Measurements from ENCODE around the gene MOXD1. TPM values are rescaled to one million over a fixed set of nuclear protein-coding genes. Genes with fewer than 3 reads are reported as not detected.

The MOXD1 gene
- total RNA-seq = not detected
- polyA plus RNA-seq = 0.25 TPM

DNA sequence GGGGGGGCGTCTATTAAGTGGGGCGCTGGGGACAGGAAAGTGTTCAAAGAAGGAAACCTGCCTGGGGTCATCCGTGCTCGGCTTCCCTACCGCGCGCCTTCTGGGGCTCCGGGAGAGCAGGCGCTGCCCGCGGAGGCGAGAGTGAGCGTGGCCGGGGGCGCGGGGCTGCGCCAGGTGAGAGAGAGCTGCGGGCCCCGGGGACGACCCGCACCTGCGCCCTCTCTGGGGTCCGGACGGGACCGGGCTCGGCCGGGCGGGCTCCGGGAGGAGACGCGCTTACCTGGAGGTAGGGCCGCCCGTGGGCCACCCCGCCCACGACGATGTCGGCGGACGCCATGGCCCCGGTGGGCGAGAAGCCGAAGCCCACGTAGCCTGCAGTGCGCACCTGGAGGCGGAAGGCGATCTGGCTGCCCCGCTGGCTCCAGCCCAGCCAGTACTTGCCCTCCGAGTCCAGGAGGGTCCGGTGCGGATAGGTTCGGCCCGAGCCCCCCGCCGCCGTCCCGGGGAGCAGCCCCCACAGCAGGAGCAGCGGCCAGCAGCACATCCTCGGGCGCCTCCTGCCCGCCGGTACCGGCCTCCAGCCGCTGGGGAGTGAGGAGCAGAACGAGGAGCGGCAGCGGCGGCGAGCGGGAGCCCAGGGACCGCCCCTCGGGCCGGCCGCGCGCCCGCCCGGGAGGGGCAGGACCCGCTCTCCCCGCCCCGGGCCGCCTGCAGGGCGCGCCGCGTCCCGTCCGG, at the start of gene MOXD1:
Gene MOXD1, minus strand, starts transcription at position 593 of the 735 bp plus-strand sequence. Its CDS starts 49 bp downstream, at position 544.
- Histone ChIP-seq H3K36me3 (ENCODE audit: insufficient read depth, low read length) (no peaks in the 10 kb centered on the region), H3K4me1 (ENCODE audit: insufficient read depth, low read length) (no peaks in the 10 kb centered on the region), H3K4me3 (ENCODE audit: low read length) (no peak within 1 kb of the TSS), H3K27me3 (ENCODE audit: insufficient read depth, low read length, poor library complexity, severe bottlenecking) (peaks cover 16% of the 10 kb centered on the region), H3K9me3 (ENCODE audit: low read length) (no peaks in the 10 kb centered on the region), H3K27ac (ENCODE audit: low read depth, low read length) (no peak within 1 kb of the TSS)
- peaks cover 0 to 16% (median 6%) of the 10 kb centered on the region in 3 donors for H3K4me1 Mint-ChIP-seq
- ChIA-PET CTCF (no interaction called here), POLR2A (no interaction called here)
- peaks cover 30 to 66% of the 10 kb centered on the region in 2 donors for H3K27me3 Mint-ChIP-seq
- peak in 2 of 5 donors; percentile 1 to 46 for DNase-seq
- peaks cover 0 to 4% (median 0%) of the 10 kb centered on the region in 5 donors for H3K9me3 Mint-ChIP-seq
- H3K36me3 Mint-ChIP-seq = no peaks in the 10 kb centered on the region
- peak within 1 kb of the TSS in 6 of 7 donors; percentile 26 to 85 (median 55) for H3K4me3 Mint-ChIP-seq
- H3K27ac Mint-ChIP-seq = no peak within 1 kb of the TSS

DNA sequence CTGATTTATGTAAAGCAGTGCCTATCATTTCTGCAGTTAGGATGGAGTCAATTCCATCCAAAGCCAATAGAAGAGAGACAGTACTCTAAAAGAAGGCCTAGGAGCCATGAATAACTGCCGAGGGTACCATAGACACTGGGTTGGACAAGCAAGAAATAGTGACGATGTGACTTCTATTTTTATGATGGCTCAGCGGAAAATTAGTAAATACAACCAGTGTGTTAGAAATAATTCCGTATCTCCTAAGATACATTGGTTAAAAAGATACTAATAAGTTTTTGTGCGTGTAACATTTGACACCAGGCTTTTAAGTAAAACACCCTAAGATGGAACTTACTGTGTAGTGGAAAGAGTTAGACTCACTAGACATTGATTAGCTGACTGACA, 45.6 kb upstream of the MOXD1 start:
- H3K36me3 ChIP-seq (ENCODE audit: insufficient read depth, low read length) = no peaks in the 10 kb centered on the region
- Mint-ChIP-seq H3K4me3 (no peak overlapping the region), H3K4me1 (no peaks in the 10 kb centered on the region), H3K27me3 (no peaks in the 10 kb centered on the region), H3K27ac (no peak overlapping the region), H3K36me3 (peaks cover 7 to 24% (median 16%) of the 10 kb centered on the region in 3 donors), H3K9me3 (peaks cover 3 to 14% (median 11%) of the 10 kb centered on the region in 5 donors)
- H3K27ac ChIP-seq (ENCODE audit: low read depth, low read length) = no peak overlapping the region
- CTCF ChIA-PET = no interaction called here
- no peaks in the 10 kb centered on the region for H3K4me1 ChIP-seq (ENCODE audit: insufficient read depth, low read length)
- no peak for DNase-seq
- no peaks in the 10 kb centered on the region for H3K27me3 ChIP-seq (ENCODE audit: insufficient read depth, low read length, poor library complexity, severe bottlenecking)
- no peak overlapping the region for H3K4me3 ChIP-seq (ENCODE audit: low read length)
- no peaks in the 10 kb centered on the region for H3K9me3 ChIP-seq (ENCODE audit: low read length)
- POLR2A ChIA-PET = no interaction called here

DNA sequence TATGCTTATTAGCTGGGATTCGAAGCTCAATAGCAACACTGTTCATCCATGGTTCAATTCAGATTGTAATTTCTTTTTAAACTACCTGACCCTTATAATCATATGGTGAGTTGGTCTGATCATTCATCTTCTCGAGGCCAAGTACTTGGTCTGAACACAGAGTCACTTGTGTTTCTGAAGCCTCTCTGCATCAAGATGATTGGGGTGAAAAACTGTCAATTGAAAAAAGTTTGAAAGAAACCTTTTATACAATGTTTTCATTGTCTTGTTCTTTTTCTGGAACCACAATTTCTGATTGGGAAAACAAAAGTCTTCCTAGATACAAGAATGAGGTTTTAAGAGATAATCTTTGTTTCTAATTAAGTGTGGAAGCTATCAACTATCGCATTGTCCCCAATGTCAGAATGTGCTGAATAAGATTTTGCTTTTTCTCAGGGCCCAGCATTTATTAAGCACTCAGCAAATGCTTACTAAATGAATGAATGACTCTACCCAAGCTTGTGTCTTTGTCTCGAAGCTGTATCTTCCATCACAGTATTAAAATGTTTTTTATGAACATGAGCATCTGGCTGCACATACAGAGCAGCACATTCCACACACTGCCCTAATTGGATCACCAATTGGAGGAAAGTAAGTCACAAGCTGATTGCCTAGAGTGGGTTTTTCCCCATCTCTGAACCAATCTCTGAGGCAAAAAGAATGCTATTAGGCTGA, 45.0 kb upstream of the MOXD1 start:
- Histone ChIP-seq H3K9me3 (ENCODE audit: low read length) (no peaks in the 10 kb centered on the region), H3K27me3 (ENCODE audit: insufficient read depth, low read length, poor library complexity, severe bottlenecking) (no peaks in the 10 kb centered on the region), H3K4me1 (ENCODE audit: insufficient read depth, low read length) (no peaks in the 10 kb centered on the region), H3K36me3 (ENCODE audit: insufficient read depth, low read length) (no peaks in the 10 kb centered on the region), H3K4me3 (ENCODE audit: low read length) (no peak overlapping the region), H3K27ac (ENCODE audit: low read depth, low read length) (no peak overlapping the region)
- no peaks in the 10 kb centered on the region for H3K27me3 Mint-ChIP-seq
- no peak overlapping the region for H3K27ac Mint-ChIP-seq
- H3K9me3 Mint-ChIP-seq = peaks cover 8 to 19% (median 15%) of the 10 kb centered on the region in 5 donors
- H3K36me3 Mint-ChIP-seq = peaks cover 8 to 21% (median 12%) of the 10 kb centered on the region in 3 donors
- POLR2A ChIA-PET = no interaction called here
- CTCF ChIA-PET = no interaction called here
- no peak for DNase-seq
- no peak overlapping the region for H3K4me3 Mint-ChIP-seq
- no peaks in the 10 kb centered on the region for H3K4me1 Mint-ChIP-seq

DNA sequence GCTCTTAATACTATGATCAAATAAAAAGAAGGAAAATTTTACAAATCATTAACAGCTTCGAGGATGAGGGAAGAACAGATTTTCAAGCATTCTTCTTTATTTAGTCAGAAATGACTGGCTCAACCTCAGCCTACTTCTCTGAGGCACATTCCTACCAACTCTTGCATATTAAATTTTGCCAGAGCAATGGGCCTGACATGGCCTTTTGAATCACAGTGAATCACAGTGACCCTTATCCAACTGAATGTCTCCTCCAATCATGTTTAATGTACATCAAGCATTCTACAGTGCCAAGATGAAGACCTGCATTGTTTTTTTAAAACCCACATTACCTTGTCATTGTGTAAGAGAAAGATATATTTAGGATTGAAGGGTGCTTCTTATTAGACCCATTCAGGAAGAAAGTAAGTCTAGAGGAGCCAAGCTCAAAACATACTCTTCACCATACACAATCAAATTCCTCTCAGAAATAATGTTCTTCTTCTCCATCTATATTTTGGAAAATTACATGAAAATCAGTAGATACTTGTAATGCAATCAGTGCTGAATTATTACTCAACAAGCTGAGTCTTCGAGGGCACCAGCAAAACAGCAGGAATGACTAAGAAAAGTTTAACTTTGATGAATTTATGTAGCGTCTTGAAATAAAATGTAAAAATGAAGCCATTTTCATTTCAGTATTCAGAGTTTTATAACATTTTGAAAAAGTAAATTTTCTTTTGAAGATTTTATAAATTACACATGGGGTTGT, 44.1 kb upstream of the MOXD1 start:
- no peaks in the 10 kb centered on the region for H3K27me3 ChIP-seq (ENCODE audit: insufficient read depth, low read length, poor library complexity, severe bottlenecking)
- H3K9me3 ChIP-seq (ENCODE audit: low read length) = no peaks in the 10 kb centered on the region
- H3K27ac ChIP-seq (ENCODE audit: low read depth, low read length) = no peak overlapping the region
- H3K4me3 ChIP-seq (ENCODE audit: low read length) = no peak overlapping the region
- no peak overlapping the region for H3K4me3 Mint-ChIP-seq
- peaks cover 9 to 24% (median 15%) of the 10 kb centered on the region in 5 donors for H3K9me3 Mint-ChIP-seq
- ChIA-PET POLR2A (interaction anchor here (0.6 kb wide), 1 partner anchor 57 kb away, joined by 3 read pairs; no protein-coding TSS in a partner anchor), CTCF (no interaction called here)
- no peaks in the 10 kb centered on the region for H3K4me1 Mint-ChIP-seq
- H3K27ac Mint-ChIP-seq = no peak overlapping the region
- no peaks in the 10 kb centered on the region for H3K36me3 ChIP-seq (ENCODE audit: insufficient read depth, low read length)
- no peaks in the 10 kb centered on the region for H3K4me1 ChIP-seq (ENCODE audit: insufficient read depth, low read length)
- no peaks in the 10 kb centered on the region for H3K27me3 Mint-ChIP-seq
- DNase-seq = no peak
- H3K36me3 Mint-ChIP-seq = peaks cover 4 to 14% (median 6%) of the 10 kb centered on the region in 3 donors

DNA sequence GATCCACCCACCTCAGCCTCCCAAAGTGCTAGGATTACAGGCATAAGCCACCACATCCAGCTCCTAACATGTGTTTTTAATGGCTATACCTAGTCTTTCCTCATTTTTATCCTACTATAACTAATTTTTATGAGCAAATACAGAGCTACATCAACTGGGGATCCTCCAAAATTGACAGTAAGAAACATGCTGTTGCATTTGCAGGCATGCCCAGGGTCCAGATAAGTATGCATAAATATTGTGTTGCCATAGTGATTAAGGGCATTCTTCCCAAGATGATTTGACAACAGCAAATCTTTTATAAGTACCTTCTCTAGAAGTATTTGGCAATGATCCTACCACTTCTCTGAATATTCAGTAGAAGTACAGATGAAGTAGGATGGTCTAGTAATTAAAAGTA, 41.9 kb upstream of the MOXD1 start:
- no peak for DNase-seq
- Mint-ChIP-seq H3K27ac (peak overlapping the region in 1 of 8 donors; percentile 5), H3K4me3 (no peak overlapping the region), H3K4me1 (no peaks in the 10 kb centered on the region), H3K9me3 (peaks cover 9 to 24% (median 15%) of the 10 kb centered on the region in 5 donors), H3K27me3 (peaks cover 0 to under 1% of the 10 kb centered on the region in 2 donors), H3K36me3 (peaks cover 0 to 5% (median 2%) of the 10 kb centered on the region in 3 donors)
- no peaks in the 10 kb centered on the region for H3K9me3 ChIP-seq (ENCODE audit: low read length)
- ChIA-PET CTCF (no interaction called here), POLR2A (no interaction called here)
- H3K36me3 ChIP-seq (ENCODE audit: insufficient read depth, low read length) = no peaks in the 10 kb centered on the region
- H3K4me1 ChIP-seq (ENCODE audit: insufficient read depth, low read length) = no peaks in the 10 kb centered on the region
- no peak overlapping the region for H3K27ac ChIP-seq (ENCODE audit: low read depth, low read length)
- no peak overlapping the region for H3K4me3 ChIP-seq (ENCODE audit: low read length)
- H3K27me3 ChIP-seq (ENCODE audit: insufficient read depth, low read length, poor library complexity, severe bottlenecking) = no peaks in the 10 kb centered on the region

DNA sequence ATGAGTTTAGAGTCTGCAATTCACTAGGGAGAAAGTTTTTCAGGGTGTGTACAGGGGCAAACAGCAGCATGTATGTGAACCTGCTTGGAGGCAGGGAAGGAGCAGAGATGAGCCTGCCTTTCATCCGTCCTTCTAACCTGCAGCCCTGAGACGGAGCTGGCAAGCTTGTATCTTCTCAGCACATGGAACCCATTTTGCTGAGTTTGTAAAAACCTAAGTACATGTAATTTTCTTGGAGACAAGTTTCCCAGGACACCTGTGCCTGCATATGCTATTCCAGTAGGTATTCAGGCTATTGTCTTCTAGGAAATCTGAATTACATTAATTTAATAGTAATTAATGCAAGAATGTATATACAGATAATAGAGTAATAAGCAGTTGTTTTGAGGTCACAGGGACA, 28.8 kb upstream of the MOXD1 start:
- no peaks in the 10 kb centered on the region for H3K4me1 Mint-ChIP-seq
- Histone ChIP-seq H3K27ac (ENCODE audit: low read depth, low read length) (no peak overlapping the region), H3K36me3 (ENCODE audit: insufficient read depth, low read length) (no peaks in the 10 kb centered on the region), H3K4me3 (ENCODE audit: low read length) (no peak overlapping the region), H3K4me1 (ENCODE audit: insufficient read depth, low read length) (no peaks in the 10 kb centered on the region), H3K27me3 (ENCODE audit: insufficient read depth, low read length, poor library complexity, severe bottlenecking) (no peaks in the 10 kb centered on the region), H3K9me3 (ENCODE audit: low read length) (no peaks in the 10 kb centered on the region)
- no peak overlapping the region for H3K27ac Mint-ChIP-seq
- peaks cover 0 to 3% (median 0%) of the 10 kb centered on the region in 3 donors for H3K36me3 Mint-ChIP-seq
- H3K27me3 Mint-ChIP-seq = peaks cover 9 to 48% of the 10 kb centered on the region in 2 donors
- ChIA-PET CTCF (no interaction called here), POLR2A (no interaction called here)
- DNase-seq = no peak
- no peak overlapping the region for H3K4me3 Mint-ChIP-seq
- H3K9me3 Mint-ChIP-seq = peaks cover 0 to 4% (median 0%) of the 10 kb centered on the region in 5 donors

DNA sequence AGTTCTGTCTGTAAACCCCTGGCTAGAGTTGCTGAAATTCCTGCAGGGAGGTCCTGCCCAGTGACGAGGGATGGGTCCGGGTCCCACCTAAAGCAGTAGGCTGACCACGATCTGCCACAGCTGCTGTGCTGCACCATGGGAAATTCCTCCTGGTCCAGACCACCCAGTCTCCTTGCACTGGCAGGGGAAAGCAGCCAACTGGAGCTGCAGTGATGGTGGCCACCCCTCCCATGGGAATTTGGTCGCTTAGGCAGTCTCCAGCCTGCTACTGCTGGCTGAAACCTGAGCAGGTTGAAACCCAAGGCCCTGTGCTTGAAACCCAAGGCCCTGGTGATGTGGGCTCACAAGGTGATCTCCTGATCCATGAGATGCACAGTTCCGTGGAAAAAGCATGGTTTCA, 23.9 kb upstream of the MOXD1 start:
- H3K27ac Mint-ChIP-seq = no peak overlapping the region
- Histone ChIP-seq H3K27me3 (ENCODE audit: insufficient read depth, low read length, poor library complexity, severe bottlenecking) (no peaks in the 10 kb centered on the region), H3K36me3 (ENCODE audit: insufficient read depth, low read length) (no peaks in the 10 kb centered on the region), H3K27ac (ENCODE audit: low read depth, low read length) (no peak overlapping the region), H3K4me1 (ENCODE audit: insufficient read depth, low read length) (no peaks in the 10 kb centered on the region), H3K4me3 (ENCODE audit: low read length) (no peak overlapping the region), H3K9me3 (ENCODE audit: low read length) (no peaks in the 10 kb centered on the region)
- ChIA-PET POLR2A (no interaction called here), CTCF (no interaction called here)
- peaks cover 4 to 24% of the 10 kb centered on the region in 2 donors for H3K27me3 Mint-ChIP-seq
- no peak overlapping the region for H3K4me3 Mint-ChIP-seq
- H3K9me3 Mint-ChIP-seq = peaks cover 4 to 32% (median 19%) of the 10 kb centered on the region in 5 donors
- H3K4me1 Mint-ChIP-seq = no peaks in the 10 kb centered on the region
- no peak for DNase-seq
- H3K36me3 Mint-ChIP-seq = peaks cover 0 to 5% (median 0%) of the 10 kb centered on the region in 3 donors

DNA sequence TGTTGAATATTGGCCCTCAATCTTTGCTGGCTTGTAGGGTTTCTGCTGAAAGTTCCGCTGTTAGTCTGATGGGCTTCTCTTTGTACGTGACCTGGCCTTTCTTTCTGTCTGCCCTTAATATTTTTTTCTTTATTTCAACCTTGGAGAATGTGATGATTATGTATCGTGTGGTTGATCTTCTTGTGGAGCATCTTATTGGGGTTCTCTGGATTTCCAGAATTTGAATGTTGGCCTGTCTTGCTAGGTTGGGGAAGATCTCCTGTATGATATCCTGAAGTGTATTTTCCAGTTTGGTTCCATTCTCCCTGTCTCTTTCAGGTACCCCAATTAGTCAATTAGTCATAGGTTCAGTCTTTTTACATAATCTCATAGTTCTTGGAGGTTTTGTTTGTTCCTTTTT, 22.6 kb upstream of the MOXD1 start:
- no peaks in the 10 kb centered on the region for H3K27me3 ChIP-seq (ENCODE audit: insufficient read depth, low read length, poor library complexity, severe bottlenecking)
- DNase-seq = no peak
- no peak overlapping the region for H3K4me3 Mint-ChIP-seq
- H3K27me3 Mint-ChIP-seq = peaks cover 4 to 16% of the 10 kb centered on the region in 2 donors
- H3K9me3 Mint-ChIP-seq = peaks cover 6 to 32% (median 19%) of the 10 kb centered on the region in 5 donors
- H3K4me3 ChIP-seq (ENCODE audit: low read length) = no peak overlapping the region
- H3K36me3 Mint-ChIP-seq = peaks cover 0 to 5% (median 0%) of the 10 kb centered on the region in 3 donors
- CTCF ChIA-PET = no interaction called here
- H3K27ac Mint-ChIP-seq = no peak overlapping the region
- H3K27ac ChIP-seq (ENCODE audit: low read depth, low read length) = no peak overlapping the region
- H3K36me3 ChIP-seq (ENCODE audit: insufficient read depth, low read length) = no peaks in the 10 kb centered on the region
- no peaks in the 10 kb centered on the region for H3K9me3 ChIP-seq (ENCODE audit: low read length)
- H3K4me1 Mint-ChIP-seq = no peaks in the 10 kb centered on the region
- POLR2A ChIA-PET = no interaction called here
- H3K4me1 ChIP-seq (ENCODE audit: insufficient read depth, low read length) = no peaks in the 10 kb centered on the region

All from CD8-positive, alpha-beta memory T cell (primary cell).